Endodermal cell (in vitro differentiated cells): ENCODE data around the gene RPS6KA4. TPM values are rescaled to one million over a fixed set of nuclear protein-coding genes. Genes with fewer than 3 reads are reported as not detected.
A peak's percentile ranks its signal among the peaks of the same experiment; 100 is the strongest.

Source experiments
- DNase-seq: peaks from one replicate; pipeline ENCODE4 v3.0.0-alpha.2; 2017
- H3K27ac ChIP-seq: 2 replicates; pipeline ENCODE4 v1.5.1; 2013; ENCODE audit warnings: mild to moderate bottlenecking, low read depth, low read length, moderate library complexity
- H3K27me3 ChIP-seq: 2 replicates; pipeline ENCODE4 v1.6.1; 2013; ENCODE audit warnings: mild to moderate bottlenecking, low read length, moderate library complexity; ENCODE audit not compliant: insufficient read depth, control insufficient read depth, poor library complexity, severe bottlenecking
- H3K36me3 ChIP-seq: 2 replicates; pipeline ENCODE4 v1.7.0; 2013; ENCODE audit warnings: mild to moderate bottlenecking, low read length, moderate library complexity; ENCODE audit not compliant: control insufficient read depth, insufficient read depth
- H3K4me1 ChIP-seq: one replicate; pipeline ENCODE4 v1.7.0; 2013; ENCODE audit warnings: low read length; ENCODE audit not compliant: control insufficient read depth, insufficient read depth
- H3K4me3 ChIP-seq: 2 replicates; pipeline ENCODE4 v1.5.1; 2013; ENCODE audit warnings: mild to moderate bottlenecking, low read length, moderate library complexity
- H3K9ac ChIP-seq: 2 replicates; pipeline ENCODE4 v1.6.1; 2013; ENCODE audit warnings: mild to moderate bottlenecking, low read length, moderate library complexity; ENCODE audit not compliant: poor library complexity, severe bottlenecking; ENCODE audit errors: extremely low read depth
- H3K9me3 ChIP-seq: 2 replicates; pipeline ENCODE4 v1.6.1; 2013; ENCODE audit warnings: mild to moderate bottlenecking, low read length, moderate library complexity; ENCODE audit not compliant: control insufficient read depth
- H3K27ac Mint-ChIP-seq: 2 replicates; pipeline ENCODE4 v1.8.0; 2020; ENCODE audit warnings: mixed read lengths
- H3K27me3 Mint-ChIP-seq: 2 replicates; pipeline ENCODE4 v1.8.0; 2021; ENCODE audit warnings: mild to moderate bottlenecking, mixed read lengths; ENCODE audit not compliant: insufficient read depth
- H3K36me3 Mint-ChIP-seq: 2 replicates; pipeline ENCODE4 v1.8.0; 2020; ENCODE audit warnings: low read depth, mixed read lengths
- H3K4me1 Mint-ChIP-seq: 2 replicates; pipeline ENCODE4 v1.8.0; 2020; ENCODE audit warnings: mixed read lengths
- H3K4me3 Mint-ChIP-seq: 2 replicates; pipeline ENCODE4 v1.8.0; 2020; ENCODE audit warnings: mild to moderate bottlenecking, moderate library complexity, mixed read lengths
- H3K9me3 Mint-ChIP-seq: 2 replicates; pipeline ENCODE4 v1.8.0; 2020; ENCODE audit warnings: mild to moderate bottlenecking, mixed read lengths
- WGBS, 2 experiments: methylation state at CpG; one replicate each; pipeline versions ENCODE4 v1.1.5 to v1.1.7; 2013; ENCODE audit warnings: missing lambda C conversion rate in 2 of 2, mixed read lengths in 1 of 2; ENCODE audit not compliant: insufficient coverage in 1 of 2, insufficient read length in 1 of 2; 5-methylcytosine and 5-hydroxymethylcytosine counted together
- total RNA-seq, 2 donors: library from RNA; stranded (reverse); fragmentation: NEBNext Ultra II Directional in 1 of 2; extraction: Animal tissue kit (Norgen Biotek cat#: 25700) in 1 of 2; gene quantifications; 2 replicates in 1 of 2; 3 replicates in 1 of 2; pipeline ENCODE4 v1.2.1, GENCODE V29; 2021
- TF ChIP-seq, protein P1 (sequence below): fragments of 200-600 bp; sonication (generic); conservative IDR thresholded peaks from 2 replicates; pipeline ENCODE4 v1.5.0; 2021; ENCODE audit warnings: antibody characterized with exemption, mild to moderate bottlenecking

RPS6KA4 gene
- total RNA-seq, 2 donors from 2014 or later: 13.5 to 14.5 TPM

DNA sequence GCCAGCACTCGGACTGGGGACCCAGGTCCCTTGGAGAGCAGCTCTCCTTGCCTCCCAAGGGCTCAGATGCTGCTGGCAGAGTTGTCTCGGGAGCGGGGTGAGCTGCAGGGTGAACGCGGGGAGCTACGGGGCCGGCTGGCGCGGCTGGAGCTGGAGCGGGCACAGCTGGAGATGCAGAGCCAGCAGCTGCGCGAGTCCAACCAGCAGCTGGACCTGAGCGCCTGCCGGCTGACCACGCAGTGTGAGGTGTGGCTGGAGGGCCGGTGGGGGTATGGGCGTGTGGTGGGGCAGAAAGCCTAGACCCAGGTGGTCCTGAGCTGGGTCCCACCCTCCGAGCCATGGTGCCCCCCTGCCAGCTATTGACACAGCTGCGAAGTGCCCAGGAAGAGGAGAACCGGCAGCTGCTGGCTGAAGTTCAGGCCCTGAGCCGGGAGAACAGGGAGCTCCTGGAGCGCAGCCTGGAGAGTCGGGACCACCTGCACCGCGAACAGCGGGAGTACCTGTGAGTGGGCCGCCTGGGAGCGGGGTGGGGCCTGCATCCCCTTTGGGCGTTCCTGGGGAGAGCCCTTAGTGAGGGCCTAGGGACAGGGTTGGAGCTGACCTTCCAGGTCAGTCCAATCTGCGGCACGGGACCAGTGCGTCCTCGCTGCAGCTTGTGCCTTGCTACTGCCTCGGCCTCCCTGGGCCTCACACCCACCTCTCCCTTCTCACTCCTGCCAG lies 5.8 kb upstream of the RPS6KA4 start:
- H3K9me3 ChIP-seq: no peaks in the 10 kb centered on the region
- DNase-seq: no peak
- H3K27ac Mint-ChIP-seq: no peak overlapping the region
- no peaks in the 10 kb centered on the region for H3K9me3 Mint-ChIP-seq
- H3K27me3 ChIP-seq: no peaks in the 10 kb centered on the region
- 85 to 94% methylated on average over 14 to 34 of the region's 34 CpGs for whole genome bisulfite sequencing, 2 experiments
- peaks cover 7% of the 10 kb centered on the region for H3K4me1 Mint-ChIP-seq
- H3K4me3 ChIP-seq: no peak overlapping the region
- no peaks in the 10 kb centered on the region for H3K36me3 Mint-ChIP-seq
- no peaks in the 10 kb centered on the region for H3K27me3 Mint-ChIP-seq
- TF ChIP-seq, protein P1, sequence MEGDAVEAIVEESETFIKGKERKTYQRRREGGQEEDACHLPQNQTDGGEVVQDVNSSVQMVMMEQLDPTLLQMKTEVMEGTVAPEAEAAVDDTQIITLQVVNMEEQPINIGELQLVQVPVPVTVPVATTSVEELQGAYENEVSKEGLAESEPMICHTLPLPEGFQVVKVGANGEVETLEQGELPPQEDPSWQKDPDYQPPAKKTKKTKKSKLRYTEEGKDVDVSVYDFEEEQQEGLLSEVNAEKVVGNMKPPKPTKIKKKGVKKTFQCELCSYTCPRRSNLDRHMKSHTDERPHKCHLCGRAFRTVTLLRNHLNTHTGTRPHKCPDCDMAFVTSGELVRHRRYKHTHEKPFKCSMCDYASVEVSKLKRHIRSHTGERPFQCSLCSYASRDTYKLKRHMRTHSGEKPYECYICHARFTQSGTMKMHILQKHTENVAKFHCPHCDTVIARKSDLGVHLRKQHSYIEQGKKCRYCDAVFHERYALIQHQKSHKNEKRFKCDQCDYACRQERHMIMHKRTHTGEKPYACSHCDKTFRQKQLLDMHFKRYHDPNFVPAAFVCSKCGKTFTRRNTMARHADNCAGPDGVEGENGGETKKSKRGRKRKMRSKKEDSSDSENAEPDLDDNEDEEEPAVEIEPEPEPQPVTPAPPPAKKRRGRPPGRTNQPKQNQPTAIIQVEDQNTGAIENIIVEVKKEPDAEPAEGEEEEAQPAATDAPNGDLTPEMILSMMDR: no peak
- H3K27ac ChIP-seq: no peak overlapping the region
- peaks cover 4% of the 10 kb centered on the region for H3K4me1 ChIP-seq
- H3K9ac ChIP-seq: no peak overlapping the region
- no peak overlapping the region for H3K4me3 Mint-ChIP-seq
- no peaks in the 10 kb centered on the region for H3K36me3 ChIP-seq

DNA sequence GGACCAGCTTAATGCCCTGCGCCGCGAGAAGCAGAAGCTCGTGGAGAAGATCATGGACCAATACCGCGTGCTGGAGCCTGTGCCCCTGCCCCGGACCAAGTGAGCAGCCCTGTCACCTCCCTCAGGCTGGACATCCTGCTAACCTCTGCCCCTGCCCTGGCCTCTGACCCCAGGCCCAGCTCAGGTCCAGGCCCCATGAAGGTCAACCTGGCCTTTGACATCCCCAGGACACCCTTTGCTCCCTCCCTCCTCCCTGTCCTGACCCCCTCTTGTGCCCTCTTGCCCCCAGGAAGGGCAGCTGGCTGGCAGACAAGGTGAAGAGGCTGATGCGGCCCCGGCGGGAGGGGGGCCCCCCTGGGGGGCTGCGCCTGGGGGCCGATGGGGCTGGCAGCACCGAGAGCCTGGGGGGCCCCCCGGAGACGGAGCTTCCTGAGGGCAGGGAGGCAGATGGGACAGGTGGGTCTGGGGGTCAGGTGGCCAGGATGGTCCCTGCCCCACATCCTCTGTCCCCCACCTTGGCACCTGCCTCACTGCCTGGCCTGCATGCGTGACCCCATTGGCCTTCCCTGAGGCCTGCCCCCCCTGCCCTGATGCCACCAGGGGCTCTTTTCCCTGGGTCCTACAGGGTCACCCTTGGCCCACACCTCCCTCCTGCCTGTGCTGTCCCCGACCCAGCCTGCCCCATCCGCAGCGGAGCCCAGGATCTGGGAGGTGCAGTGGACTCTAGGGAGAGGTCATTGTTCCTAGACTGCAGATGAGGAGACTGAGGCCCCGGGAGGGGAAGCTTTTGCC lies 5.1 kb upstream of the RPS6KA4 start:
- H3K36me3 Mint-ChIP-seq: no peaks in the 10 kb centered on the region
- H3K9me3 ChIP-seq: no peaks in the 10 kb centered on the region
- TF ChIP-seq, protein P1: no peak
- H3K4me3 Mint-ChIP-seq: no peak overlapping the region
- no peak overlapping the region for H3K27ac Mint-ChIP-seq
- H3K4me3 ChIP-seq: no peak overlapping the region
- H3K9ac ChIP-seq: no peak overlapping the region
- DNase-seq: peak; percentile 55
- H3K4me1 ChIP-seq: peaks cover 7% of the 10 kb centered on the region
- WGBS, 2 experiments: 88 to 96% methylated on average over 11 to 20 of the region's 20 CpGs
- H3K27me3 Mint-ChIP-seq: no peaks in the 10 kb centered on the region
- H3K27ac ChIP-seq: no peak overlapping the region
- no peaks in the 10 kb centered on the region for H3K9me3 Mint-ChIP-seq
- no peaks in the 10 kb centered on the region for H3K27me3 ChIP-seq
- no peaks in the 10 kb centered on the region for H3K36me3 ChIP-seq
- H3K4me1 Mint-ChIP-seq: peaks cover 7% of the 10 kb centered on the region

DNA sequence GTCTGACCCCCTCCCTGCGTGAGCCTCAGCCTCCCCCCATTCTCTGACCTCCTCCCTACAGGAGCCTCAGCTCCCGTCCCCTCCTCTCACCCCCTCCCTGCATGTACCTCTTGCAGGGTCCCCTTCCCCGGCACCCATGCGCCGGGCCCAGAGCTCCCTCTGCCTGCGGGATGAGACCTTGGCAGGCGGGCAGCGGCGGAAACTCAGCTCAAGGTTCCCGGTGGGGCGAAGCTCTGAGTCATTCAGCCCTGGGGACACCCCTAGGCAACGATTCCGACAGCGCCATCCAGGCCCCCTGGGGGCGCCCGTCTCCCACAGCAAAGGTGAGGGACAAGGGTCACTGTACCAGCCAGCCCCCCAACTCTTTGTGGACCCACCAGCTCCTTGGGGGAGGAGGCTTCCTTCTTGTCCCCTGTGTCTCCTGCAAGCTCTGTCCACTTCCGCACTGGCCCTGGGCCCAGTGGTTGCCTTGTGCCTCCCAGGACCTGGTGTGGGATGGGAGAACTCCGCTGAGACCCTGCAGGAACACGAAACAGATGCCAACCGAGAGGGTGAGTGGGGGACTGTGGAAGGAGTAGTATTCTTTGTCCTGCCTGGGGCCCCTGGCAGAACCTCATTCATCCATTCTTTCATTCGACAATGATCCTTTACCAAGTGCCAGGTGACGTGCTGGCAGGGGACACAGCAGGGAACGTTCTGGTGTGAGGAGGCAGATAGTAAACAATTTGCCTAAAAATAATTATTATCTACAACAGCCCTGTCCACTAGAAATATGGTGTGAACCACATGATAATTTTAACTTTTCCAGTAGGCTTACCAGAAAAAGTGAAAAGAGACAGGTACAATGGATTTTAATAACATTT lies 3.7 kb upstream of the RPS6KA4 start:
- DNase-seq: peak; percentile 94
- H3K9me3 Mint-ChIP-seq: no peaks in the 10 kb centered on the region
- H3K27ac Mint-ChIP-seq: peak overlapping the region; percentile 76
- H3K27me3 ChIP-seq: no peaks in the 10 kb centered on the region
- peaks cover 7% of the 10 kb centered on the region for H3K4me1 ChIP-seq
- H3K27ac ChIP-seq: peak overlapping the region; percentile 9
- no peaks in the 10 kb centered on the region for H3K36me3 Mint-ChIP-seq
- no peaks in the 10 kb centered on the region for H3K9me3 ChIP-seq
- peaks cover 15% of the 10 kb centered on the region for H3K4me1 Mint-ChIP-seq
- no peak overlapping the region for H3K9ac ChIP-seq
- no peaks in the 10 kb centered on the region for H3K27me3 Mint-ChIP-seq
- H3K4me3 ChIP-seq: no peak overlapping the region
- TF ChIP-seq, protein P1: peak; percentile 77
- H3K36me3 ChIP-seq: no peaks in the 10 kb centered on the region
- WGBS, 2 experiments: 12 to 25% methylated on average over 3 to 20 of the region's 23 CpGs
- H3K4me3 Mint-ChIP-seq: no peak overlapping the region
